ENCODE results near the gene FGF11.
A peak's percentile ranks its signal among the peaks of the same experiment; 100 is the strongest.

Gene FGF11

DNA sequence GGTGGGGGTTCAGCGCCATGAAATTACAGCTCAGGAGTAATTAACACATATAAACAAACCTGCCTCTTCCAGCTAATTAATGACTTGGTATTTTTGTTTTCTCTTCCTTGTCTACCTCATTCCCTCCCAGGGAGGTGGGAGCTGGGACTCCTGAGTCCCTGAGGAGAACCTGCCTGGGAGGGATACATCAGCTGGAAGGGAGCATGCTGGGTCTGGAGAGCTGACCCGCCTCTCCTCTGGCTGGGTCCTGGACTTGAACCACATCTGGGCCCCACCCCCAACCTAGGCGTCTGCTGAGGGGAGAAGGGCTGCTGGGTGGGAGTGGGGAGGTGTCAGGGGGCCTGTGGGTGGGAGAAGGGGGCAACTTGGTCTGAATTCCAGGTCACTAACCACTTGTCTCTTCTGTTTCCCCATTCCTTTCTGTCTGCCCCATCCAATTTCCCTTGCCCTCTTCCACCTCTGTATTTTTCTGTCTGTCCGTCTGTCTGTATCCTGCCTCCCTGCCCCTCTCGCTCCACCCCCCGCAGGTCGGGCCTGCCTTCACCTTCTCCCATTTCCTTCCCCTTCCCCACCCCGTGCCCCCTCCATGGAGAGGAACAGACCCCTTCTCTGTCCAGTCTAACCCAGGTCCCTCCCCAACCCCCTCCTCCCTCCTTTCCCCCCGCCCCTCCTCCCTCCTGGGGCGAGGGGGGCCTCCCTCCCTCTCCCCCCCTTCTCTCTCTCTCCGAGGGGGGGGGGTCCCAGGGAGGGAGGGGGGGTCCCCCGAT, 31.6 kb upstream of the FGF11 start, which contains the start of gene NLGN2:
Gene NLGN2 (plus strand): TSS at position 361 of the 767 bp plus-strand sequence. CDS start 411 bp downstream, outside the sequence.
- H3K4me3 ChIP-seq (ENCODE audit: low read depth, low read length) = peak within 1 kb of the TSS; percentile 36
- DNase-seq (ENCODE audit: low read depth, low spot score) = no peak
- TF ChIP-seq, protein P1, sequence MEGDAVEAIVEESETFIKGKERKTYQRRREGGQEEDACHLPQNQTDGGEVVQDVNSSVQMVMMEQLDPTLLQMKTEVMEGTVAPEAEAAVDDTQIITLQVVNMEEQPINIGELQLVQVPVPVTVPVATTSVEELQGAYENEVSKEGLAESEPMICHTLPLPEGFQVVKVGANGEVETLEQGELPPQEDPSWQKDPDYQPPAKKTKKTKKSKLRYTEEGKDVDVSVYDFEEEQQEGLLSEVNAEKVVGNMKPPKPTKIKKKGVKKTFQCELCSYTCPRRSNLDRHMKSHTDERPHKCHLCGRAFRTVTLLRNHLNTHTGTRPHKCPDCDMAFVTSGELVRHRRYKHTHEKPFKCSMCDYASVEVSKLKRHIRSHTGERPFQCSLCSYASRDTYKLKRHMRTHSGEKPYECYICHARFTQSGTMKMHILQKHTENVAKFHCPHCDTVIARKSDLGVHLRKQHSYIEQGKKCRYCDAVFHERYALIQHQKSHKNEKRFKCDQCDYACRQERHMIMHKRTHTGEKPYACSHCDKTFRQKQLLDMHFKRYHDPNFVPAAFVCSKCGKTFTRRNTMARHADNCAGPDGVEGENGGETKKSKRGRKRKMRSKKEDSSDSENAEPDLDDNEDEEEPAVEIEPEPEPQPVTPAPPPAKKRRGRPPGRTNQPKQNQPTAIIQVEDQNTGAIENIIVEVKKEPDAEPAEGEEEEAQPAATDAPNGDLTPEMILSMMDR (IDR thresholded peaks at IDR 0.05; ENCODE audit: insufficient read depth, low read length, missing control alignments) = no peak
- POLR2A ChIA-PET = interaction anchor here (0.6 kb wide), 1 partner anchor 47 kb away, joined by 3 read pairs; no protein-coding TSS in a partner anchor
- CTCF ChIA-PET = interaction anchor here (1.0 to 2.0 kb wide), 3 partner anchors 29 to 280 kb away, joined by 3 to 12 read pairs (median 3); partner anchors contain the start of genes TMEM102 and WRAP53

GRCh38 chr17:7408252-7408727, 31.0 kb upstream of the FGF11 start:
- POLR2A ChIA-PET = no interaction called here
- CTCF ChIA-PET = interaction anchor here (1.0 to 1.3 kb wide), 2 partner anchors 52 to 280 kb away, joined by 3 read pairs; partner anchors contain the start of gene WRAP53
- no peak for DNase-seq (ENCODE audit: low read depth, low spot score)
- TF ChIP-seq, protein P1 (IDR thresholded peaks at IDR 0.05; ENCODE audit: insufficient read depth, low read length, missing control alignments) = no peak
- no peak overlapping the region for H3K4me3 ChIP-seq (ENCODE audit: low read depth, low read length)

GRCh38 chr17:7408863-7409262, 30.4 kb upstream of the FGF11 start:
- TF ChIP-seq, protein P1 (IDR thresholded peaks at IDR 0.05; ENCODE audit: insufficient read depth, low read length, missing control alignments) = no peak
- DNase-seq (ENCODE audit: low read depth, low spot score) = no peak
- POLR2A ChIA-PET = no interaction called here

DNA sequence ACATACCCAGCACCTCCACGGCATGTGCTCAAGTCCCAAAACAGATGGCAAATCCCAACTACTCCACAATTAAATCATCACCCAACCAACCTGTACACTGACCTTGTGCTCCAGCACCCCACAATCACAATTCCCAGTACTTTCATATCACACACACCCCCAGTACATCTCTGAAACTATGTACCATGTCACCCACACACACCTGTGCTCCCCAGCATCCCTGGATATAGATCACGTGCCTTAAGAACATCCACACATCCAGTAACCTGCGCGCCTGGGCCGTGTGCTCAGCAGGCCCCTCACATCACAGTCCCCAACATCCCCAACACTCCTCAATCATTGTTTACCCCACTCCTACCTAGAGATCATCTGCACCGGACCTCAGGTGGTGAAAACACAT, 29.6 kb upstream of the FGF11 start:
- CTCF ChIA-PET = no interaction called here

More at GRCh38 chr17:7408863-7409262, 30.4 kb upstream of the FGF11 start:
- no peak overlapping the region for H3K4me3 ChIP-seq (ENCODE audit: low read depth, low read length)
- CTCF ChIA-PET = no interaction called here

DNA sequence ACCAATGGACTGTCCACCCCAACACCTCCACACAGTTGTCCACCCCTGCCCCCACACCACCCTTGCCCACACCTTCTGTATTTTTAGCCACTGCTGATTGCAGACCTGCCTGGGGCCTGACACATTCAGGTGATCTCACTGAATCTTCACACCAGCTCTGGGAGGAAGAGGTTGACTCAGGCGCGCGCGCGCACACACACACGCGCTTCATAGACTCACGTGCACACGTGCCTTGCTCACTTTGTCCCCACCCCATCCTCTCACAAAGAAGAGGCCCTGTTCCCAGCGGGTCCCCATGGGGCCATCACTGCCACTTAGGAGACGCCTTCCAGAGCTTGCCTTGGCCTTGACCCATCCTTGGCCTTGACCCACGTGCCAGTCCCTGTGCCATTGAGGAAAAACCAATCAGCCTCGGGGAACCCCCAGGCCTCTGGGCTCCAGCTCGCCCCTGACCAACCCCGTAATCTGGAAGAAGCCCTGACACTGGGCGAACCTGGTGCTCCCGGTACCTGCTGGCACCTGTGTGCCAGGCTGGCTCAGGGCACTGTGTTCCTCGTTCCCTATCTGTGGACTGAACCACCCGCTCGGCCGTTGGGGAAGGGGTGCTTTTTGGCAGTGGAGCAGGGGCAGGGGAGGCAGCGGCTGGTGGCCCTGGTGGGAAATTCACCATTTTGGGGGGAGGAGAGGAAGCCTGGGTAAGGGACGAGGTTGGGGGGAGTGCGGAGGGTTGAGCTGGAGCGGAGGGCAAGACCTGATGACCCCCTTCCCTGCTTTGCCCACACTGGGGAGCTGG, 28.5 kb upstream of the FGF11 start:
- H3K4me3 ChIP-seq (ENCODE audit: low read depth, low read length) = no peak overlapping the region
- DNase-seq (ENCODE audit: low read depth, low spot score) = no peak
- CTCF ChIA-PET = interaction anchor here (0.8 kb wide), 1 partner anchor 11 kb away, joined by 3 read pairs; no protein-coding TSS in a partner anchor
- POLR2A ChIA-PET = no interaction called here
- TF ChIP-seq, protein P1 (IDR thresholded peaks at IDR 0.05; ENCODE audit: insufficient read depth, low read length, missing control alignments) = no peak

More for the DNA sequence above, 29.6 kb upstream of the FGF11 start:
- TF ChIP-seq, protein P1 (IDR thresholded peaks at IDR 0.05; ENCODE audit: insufficient read depth, low read length, missing control alignments) = no peak
- no peak for DNase-seq (ENCODE audit: low read depth, low spot score)
- POLR2A ChIA-PET = no interaction called here
- no peak overlapping the region for H3K4me3 ChIP-seq (ENCODE audit: low read depth, low read length)

- CTCF ChIA-PET = interaction anchor here (0.6 to 0.8 kb wide), 2 partner anchors 12 to 17 kb away, joined by 3 to 4 read pairs; no protein-coding TSS in a partner anchor
- TF ChIP-seq, protein P1 (IDR thresholded peaks at IDR 0.05; ENCODE audit: insufficient read depth, low read length, missing control alignments) = no peak
- POLR2A ChIA-PET = no interaction called here
- H3K4me3 ChIP-seq (ENCODE audit: low read depth, low read length) = no peak overlapping the region
- DNase-seq (ENCODE audit: low read depth, low spot score) = no peak
These were observed 27.9 kb upstream of the FGF11 start for GRCh38 chr17:7411427-7411750.
